ENCODE data around the gene MRPL58. TPM values are rescaled to one million over a fixed set of nuclear protein-coding genes. Genes with fewer than 3 reads are reported as not detected.
A peak's percentile ranks its signal among the peaks of the same experiment; 100 is the strongest.
"Not testable (repeated sequence)": the region's sequence is repeated elsewhere in the genome, so short reads cannot be mapped to it uniquely, and the experiment has no call there.

Gene MRPL58
- polyA plus RNA-seq, 4 donors = 22.4 to 73.0 (median 45.7) TPM

DNA sequence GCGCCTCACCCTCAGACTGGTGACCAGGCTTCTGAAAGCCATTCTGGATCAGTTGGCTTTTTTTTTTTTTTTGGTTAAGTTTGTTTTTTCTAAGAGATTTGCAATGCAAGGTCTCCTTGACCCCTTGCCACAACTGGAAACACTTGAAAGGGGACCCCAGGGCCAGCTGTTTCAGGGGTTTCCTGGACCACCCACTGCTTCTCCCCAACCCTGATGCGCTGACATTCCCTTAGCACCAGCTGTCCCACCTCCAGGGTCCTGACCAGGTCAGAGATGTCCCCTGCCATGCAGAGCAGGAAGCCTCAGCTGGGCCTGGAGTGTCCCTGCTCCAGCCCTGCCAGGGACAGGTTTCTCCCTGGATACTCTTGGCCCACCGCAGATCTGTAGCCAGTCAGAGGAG is 8.1 kb upstream of the MRPL58 start:
- 92 to 100% (median 94%) methylated on average over 3 of the region's 3 CpGs for WGBS, 3 donors
- H3K27me3 ChIP-seq (ENCODE audit: control insufficient read depth in 3 of 3, insufficient read depth in 3 of 3, low read length in 3 of 3) = no peaks in the 10 kb centered on the region
- no peak overlapping the region for H3K27ac ChIP-seq (ENCODE audit: low read depth in 1 of 3, low read length in 2 of 3)
- H3K9me3 ChIP-seq (ENCODE audit: control insufficient read depth in 2 of 2, insufficient read depth in 1 of 2, low read depth in 1 of 2, low read length in 1 of 2) = no peaks in the 10 kb centered on the region
- DNase-seq = no peak
- no peak for FAIRE-seq
- peaks cover 0 to 55% (median 13%) of the 10 kb centered on the region in 3 donors for H3K36me3 ChIP-seq (ENCODE audit: control insufficient read depth in 3 of 3, insufficient read depth in 2 of 3, low read depth in 1 of 3, low read length in 3 of 3)
- no peaks in the 10 kb centered on the region for H3K4me1 ChIP-seq (ENCODE audit: control insufficient read depth in 3 of 3, insufficient read depth in 2 of 3, low read depth in 1 of 3, low read length in 2 of 3)
- H3K4me3 ChIP-seq (ENCODE audit: low read depth in 1 of 3, low read length in 3 of 3) = no peak overlapping the region

DNA sequence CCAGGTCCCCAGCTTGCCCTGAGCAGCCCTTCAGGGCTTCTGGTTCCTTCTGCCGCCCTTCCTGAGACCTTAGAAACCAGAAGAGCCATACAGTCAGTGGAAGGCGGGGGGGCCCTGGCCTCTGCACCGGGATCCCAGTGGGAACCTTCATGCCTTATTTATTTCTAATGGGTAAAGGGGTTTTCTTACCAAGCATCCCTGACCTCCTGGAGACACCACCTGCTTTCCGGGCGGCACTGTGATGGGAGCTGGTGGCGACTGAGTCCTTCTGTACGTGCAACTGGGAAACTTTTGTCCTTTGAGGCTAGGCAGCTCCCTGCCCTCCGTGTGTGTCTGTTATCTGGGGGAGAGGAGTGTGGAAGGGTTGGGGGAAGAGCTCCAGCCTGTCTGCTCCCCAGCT is 7.2 kb upstream of the MRPL58 start:
- no peak for FAIRE-seq
- no peaks in the 10 kb centered on the region for H3K27me3 ChIP-seq (ENCODE audit: control insufficient read depth in 3 of 3, insufficient read depth in 3 of 3, low read length in 3 of 3)
- no peak for DNase-seq
- no peak overlapping the region for H3K4me3 ChIP-seq (ENCODE audit: low read depth in 1 of 3, low read length in 3 of 3)
- no peaks in the 10 kb centered on the region for H3K9me3 ChIP-seq (ENCODE audit: control insufficient read depth in 2 of 2, insufficient read depth in 1 of 2, low read depth in 1 of 2, low read length in 1 of 2)
- no peaks in the 10 kb centered on the region for H3K4me1 ChIP-seq (ENCODE audit: control insufficient read depth in 3 of 3, insufficient read depth in 2 of 3, low read depth in 1 of 3, low read length in 2 of 3)
- 87 to 93% (median 90%) methylated on average over 7 to 8 of the region's 8 CpGs for WGBS, 3 donors
- no peak overlapping the region for H3K27ac ChIP-seq (ENCODE audit: low read depth in 1 of 3, low read length in 2 of 3)
- peaks cover 0 to 49% (median 13%) of the 10 kb centered on the region in 3 donors for H3K36me3 ChIP-seq (ENCODE audit: control insufficient read depth in 3 of 3, insufficient read depth in 2 of 3, low read depth in 1 of 3, low read length in 3 of 3)

DNA sequence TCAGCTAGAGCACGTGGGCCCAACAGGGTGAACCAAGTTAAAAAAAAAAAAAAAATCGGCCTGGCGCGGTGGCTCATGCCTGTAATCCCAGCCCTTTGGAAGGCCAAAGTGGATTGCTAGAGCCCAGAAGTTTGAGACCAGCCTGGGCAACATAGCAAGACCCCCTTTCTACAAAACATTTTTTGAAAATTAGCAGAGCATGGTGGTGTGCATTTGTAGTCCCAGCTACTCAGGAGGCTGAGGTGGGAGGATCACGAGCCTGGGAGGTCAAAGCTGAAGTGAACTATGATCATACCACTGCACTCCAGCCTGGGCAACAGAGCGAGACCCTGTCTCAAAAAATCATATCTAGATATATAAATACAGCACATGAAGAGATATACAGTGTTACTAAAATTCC is 6.4 kb upstream of the MRPL58 start:
- WGBS, 3 donors = 89 to 93% (median 92%) methylated on average over 6 of the region's 6 CpGs
- not testable (repeated sequence) for FAIRE-seq; DNase-seq; H3K9me3 ChIP-seq (ENCODE audit: control insufficient read depth in 2 of 2, insufficient read depth in 1 of 2, low read depth in 1 of 2, low read length in 1 of 2); H3K27me3 ChIP-seq (ENCODE audit: control insufficient read depth in 3 of 3, insufficient read depth in 3 of 3, low read length in 3 of 3); H3K27ac ChIP-seq (ENCODE audit: low read depth in 1 of 3, low read length in 2 of 3); H3K4me3 ChIP-seq (ENCODE audit: low read depth in 1 of 3, low read length in 3 of 3); H3K4me1 ChIP-seq (ENCODE audit: control insufficient read depth in 3 of 3, insufficient read depth in 2 of 3, low read depth in 1 of 3, low read length in 2 of 3)
- H3K36me3 ChIP-seq (ENCODE audit: control insufficient read depth in 3 of 3, insufficient read depth in 2 of 3, low read depth in 1 of 3, low read length in 3 of 3) = peaks cover 0 to 43% (median 13%) of the 10 kb centered on the region in 3 donors

DNA sequence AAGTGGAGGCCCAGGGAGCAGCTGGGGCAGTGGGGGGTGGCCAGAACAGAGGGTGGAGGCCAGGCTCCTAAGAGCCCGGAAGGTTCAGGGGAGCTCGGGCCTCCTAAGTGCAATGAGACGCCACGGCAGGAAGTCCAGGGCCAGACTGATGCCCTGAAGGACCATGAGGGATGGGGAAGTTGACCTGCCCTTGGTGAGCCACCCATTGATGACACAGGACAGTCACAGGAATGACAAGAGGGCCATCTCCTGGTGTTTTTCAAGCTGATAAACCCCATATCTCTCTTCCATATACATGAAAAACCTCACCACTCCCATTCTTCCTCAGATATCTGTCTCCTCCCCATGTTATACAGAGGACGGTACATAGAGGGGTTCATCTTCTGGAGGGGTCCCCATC is 5.8 kb upstream of the MRPL58 start:
- Histone ChIP-seq H3K27me3 (ENCODE audit: control insufficient read depth in 3 of 3, insufficient read depth in 3 of 3, low read length in 3 of 3) (no peaks in the 10 kb centered on the region), H3K4me1 (ENCODE audit: control insufficient read depth in 3 of 3, insufficient read depth in 2 of 3, low read depth in 1 of 3, low read length in 2 of 3) (peaks cover 0 to under 1% (median 0%) of the 10 kb centered on the region in 3 donors), H3K9me3 (ENCODE audit: control insufficient read depth in 2 of 2, insufficient read depth in 1 of 2, low read depth in 1 of 2, low read length in 1 of 2) (no peaks in the 10 kb centered on the region), H3K36me3 (ENCODE audit: control insufficient read depth in 3 of 3, insufficient read depth in 2 of 3, low read depth in 1 of 3, low read length in 3 of 3) (peaks cover 0 to 38% (median 13%) of the 10 kb centered on the region in 3 donors), H3K4me3 (ENCODE audit: low read depth in 1 of 3, low read length in 3 of 3) (no peak overlapping the region), H3K27ac (ENCODE audit: low read depth in 1 of 3, low read length in 2 of 3) (no peak overlapping the region)
- WGBS, 3 donors = 78 to 84% (median 80%) methylated on average over 5 of the region's 5 CpGs
- FAIRE-seq (no peak), DNase-seq (no peak)

DNA sequence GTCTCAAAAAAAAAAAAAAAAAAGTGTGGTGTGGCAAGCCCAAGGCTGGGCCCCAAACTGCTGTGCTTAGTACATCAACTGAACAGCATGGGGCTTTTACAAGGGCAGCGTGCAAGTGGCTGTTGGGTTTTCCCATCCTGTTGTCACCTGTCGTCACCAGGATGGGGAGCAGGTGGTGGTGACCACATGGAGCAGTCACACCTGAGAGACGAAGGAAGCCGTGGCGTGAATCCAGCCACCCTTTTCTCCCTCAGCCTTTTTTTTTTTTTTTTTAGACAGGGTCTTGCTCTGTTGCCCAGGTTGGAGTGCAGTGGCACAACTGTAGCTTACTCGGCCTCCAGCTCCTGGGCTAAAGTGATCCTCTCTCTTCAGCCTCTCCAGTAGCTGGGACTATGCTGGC is 4.1 kb upstream of the MRPL58 start:
- 78 to 93% (median 86%) methylated on average over 6 of the region's 6 CpGs for WGBS, 3 donors
- no peak for FAIRE-seq

DNA sequence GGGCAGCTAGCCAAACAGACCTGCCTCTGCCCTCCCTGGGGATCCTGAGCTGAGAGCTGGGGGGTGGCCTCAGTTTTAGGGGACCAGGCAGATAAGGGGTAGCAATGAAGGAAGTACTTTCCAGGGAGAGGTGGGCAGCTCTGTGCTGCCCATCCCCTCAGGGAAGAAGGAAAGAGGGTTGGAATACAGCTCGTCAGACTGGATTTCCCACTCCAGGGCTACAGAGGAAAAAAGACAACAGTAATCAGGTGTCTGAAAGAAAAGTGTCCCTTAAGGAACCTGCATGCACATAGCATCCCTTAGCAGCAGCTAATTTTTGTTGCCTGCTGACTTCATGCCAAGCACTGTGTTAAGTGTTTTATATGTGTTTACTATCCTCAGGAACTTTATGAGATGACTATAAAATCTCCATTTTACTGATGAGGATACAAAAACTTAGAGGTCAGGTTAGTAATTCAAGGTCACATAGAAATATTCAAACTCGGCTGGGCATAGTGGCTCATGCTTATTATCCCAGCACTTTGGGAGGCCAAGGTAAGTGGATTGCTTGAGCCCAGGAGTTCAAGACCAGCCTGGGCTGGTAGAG is 3.2 kb upstream of the MRPL58 start:
- Histone ChIP-seq H3K9me3 (ENCODE audit: control insufficient read depth in 2 of 2, insufficient read depth in 1 of 2, low read depth in 1 of 2, low read length in 1 of 2) (no peaks in the 10 kb centered on the region), H3K27me3 (ENCODE audit: control insufficient read depth in 3 of 3, insufficient read depth in 3 of 3, low read length in 3 of 3) (no peaks in the 10 kb centered on the region), H3K4me3 (ENCODE audit: low read depth in 1 of 3, low read length in 3 of 3) (no peak overlapping the region), H3K4me1 (ENCODE audit: control insufficient read depth in 3 of 3, insufficient read depth in 2 of 3, low read depth in 1 of 3, low read length in 2 of 3) (peaks cover 3 to 15% (median 5%) of the 10 kb centered on the region in 3 donors), H3K27ac (ENCODE audit: low read depth in 1 of 3, low read length in 2 of 3) (no peak overlapping the region), H3K36me3 (ENCODE audit: control insufficient read depth in 3 of 3, insufficient read depth in 2 of 3, low read depth in 1 of 3, low read length in 3 of 3) (peaks cover 0 to 14% (median 4%) of the 10 kb centered on the region in 3 donors)
- FAIRE-seq (no peak), DNase-seq (no peak)
- 38 to 63% (median 42%) methylated on average over 2 of the region's 2 CpGs for WGBS, 3 donors

More for the DNA sequence above, 4.1 kb upstream of the MRPL58 start:
- Histone ChIP-seq H3K4me3 (ENCODE audit: low read depth in 1 of 3, low read length in 3 of 3) (no peak overlapping the region), H3K27me3 (ENCODE audit: control insufficient read depth in 3 of 3, insufficient read depth in 3 of 3, low read length in 3 of 3) (no peaks in the 10 kb centered on the region), H3K27ac (ENCODE audit: low read depth in 1 of 3, low read length in 2 of 3) (no peak overlapping the region), H3K4me1 (ENCODE audit: control insufficient read depth in 3 of 3, insufficient read depth in 2 of 3, low read depth in 1 of 3, low read length in 2 of 3) (peaks cover 0 to 9% (median 1%) of the 10 kb centered on the region in 3 donors), H3K9me3 (ENCODE audit: control insufficient read depth in 2 of 2, insufficient read depth in 1 of 2, low read depth in 1 of 2, low read length in 1 of 2) (no peaks in the 10 kb centered on the region), H3K36me3 (ENCODE audit: control insufficient read depth in 3 of 3, insufficient read depth in 2 of 3, low read depth in 1 of 3, low read length in 3 of 3) (peaks cover 0 to 23% (median 4%) of the 10 kb centered on the region in 3 donors)
- no peak for DNase-seq

DNA sequence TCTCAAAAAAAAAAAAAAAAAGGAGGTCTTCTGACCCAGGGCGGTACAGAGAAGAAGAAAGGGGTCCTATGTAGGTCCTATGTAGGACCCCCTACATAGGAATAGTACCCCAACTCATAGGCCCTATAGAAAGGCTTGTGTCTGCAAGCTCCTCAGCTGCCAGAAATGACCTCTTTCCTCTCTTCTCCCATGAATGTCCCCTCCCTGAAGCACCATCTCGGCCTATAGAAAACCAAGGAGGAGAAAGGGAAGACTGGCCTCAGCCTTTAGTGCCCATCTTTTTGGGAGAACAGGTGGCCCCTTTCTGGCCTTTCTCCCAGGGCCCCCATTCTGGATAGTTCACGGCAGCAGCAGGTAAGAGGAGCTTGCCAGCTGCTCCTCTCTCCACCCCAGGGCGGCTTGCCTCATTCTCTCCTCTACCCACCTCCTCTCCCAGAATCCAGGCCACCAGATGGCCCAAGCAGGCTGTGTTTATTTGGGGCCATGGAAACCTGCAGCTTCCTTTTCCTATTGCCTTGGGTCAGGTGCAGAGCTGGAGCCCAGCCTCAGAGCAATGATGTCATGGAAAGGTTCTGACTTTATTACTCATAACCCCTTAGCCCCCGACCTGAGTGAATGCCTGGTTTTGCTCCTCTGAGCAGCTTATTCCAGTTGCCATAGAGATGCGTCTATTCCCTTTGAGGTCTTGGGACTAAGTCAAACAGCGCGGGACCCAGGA is 1.6 kb upstream of the MRPL58 start:
- Histone ChIP-seq H3K36me3 (ENCODE audit: control insufficient read depth in 3 of 3, insufficient read depth in 2 of 3, low read depth in 1 of 3, low read length in 3 of 3) (peaks cover 0 to 5% (median 0%) of the 10 kb centered on the region in 3 donors), H3K4me3 (ENCODE audit: low read depth in 1 of 3, low read length in 3 of 3) (no peak overlapping the region), H3K27ac (ENCODE audit: low read depth in 1 of 3, low read length in 2 of 3) (peak overlapping the region in 2 of 3 donors; percentile 55 to 93), H3K4me1 (ENCODE audit: control insufficient read depth in 3 of 3, insufficient read depth in 2 of 3, low read depth in 1 of 3, low read length in 2 of 3) (peaks cover 3 to 15% (median 5%) of the 10 kb centered on the region in 3 donors), H3K27me3 (ENCODE audit: control insufficient read depth in 3 of 3, insufficient read depth in 3 of 3, low read length in 3 of 3) (no peaks in the 10 kb centered on the region), H3K9me3 (ENCODE audit: control insufficient read depth in 2 of 2, insufficient read depth in 1 of 2, low read depth in 1 of 2, low read length in 1 of 2) (no peaks in the 10 kb centered on the region)
- FAIRE-seq (no peak), DNase-seq (peak; percentile 56 to 67)
- 60 to 67% (median 61%) methylated on average over 7 to 8 of the region's 8 CpGs for WGBS, 3 donors

DNA sequence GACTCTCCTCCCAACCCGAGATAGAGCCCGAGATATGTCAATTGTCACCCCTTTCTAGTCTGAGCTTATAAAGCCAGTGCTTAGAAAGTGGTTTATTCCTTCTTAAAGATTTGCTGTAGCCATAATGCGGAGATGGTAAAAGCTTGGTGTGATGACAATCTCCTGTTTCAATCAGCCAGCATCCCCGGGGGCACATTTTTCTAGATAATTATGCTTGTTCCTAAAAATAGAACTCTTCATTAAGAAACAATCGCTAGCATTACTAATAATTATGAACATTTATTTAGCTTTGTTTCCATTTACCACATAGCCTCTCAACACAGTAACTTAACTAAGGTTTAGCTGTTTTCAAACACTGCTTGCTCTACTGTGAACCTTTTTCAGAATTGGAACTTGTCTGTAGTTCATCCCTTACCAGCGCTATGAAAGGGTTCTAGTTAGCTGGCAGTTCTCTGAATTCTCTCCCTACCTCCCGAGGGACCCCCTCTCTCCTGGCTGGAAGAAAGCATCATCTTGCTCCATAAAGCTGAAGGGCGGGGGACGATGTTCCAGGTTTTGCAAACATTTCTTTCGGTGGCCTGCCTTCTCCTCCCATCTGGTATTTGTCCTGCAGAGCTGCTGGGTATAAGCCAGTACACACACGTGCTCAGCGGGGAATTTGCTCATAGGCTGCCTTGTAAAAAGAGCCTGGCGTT is 922 bp upstream of the MRPL58 start:
- Histone ChIP-seq H3K36me3 (ENCODE audit: control insufficient read depth in 3 of 3, insufficient read depth in 2 of 3, low read depth in 1 of 3, low read length in 3 of 3) (peaks cover 0 to 11% (median 0%) of the 10 kb centered on the region in 3 donors), H3K9me3 (ENCODE audit: control insufficient read depth in 2 of 2, insufficient read depth in 1 of 2, low read depth in 1 of 2, low read length in 1 of 2) (no peaks in the 10 kb centered on the region), H3K4me3 (ENCODE audit: low read depth in 1 of 3, low read length in 3 of 3) (peak overlapping the region in 1 of 3 donors; percentile 93), H3K27ac (ENCODE audit: low read depth in 1 of 3, low read length in 2 of 3) (peak overlapping the region in 2 of 3 donors; percentile 87 to 93), H3K4me1 (ENCODE audit: control insufficient read depth in 3 of 3, insufficient read depth in 2 of 3, low read depth in 1 of 3, low read length in 2 of 3) (peaks cover 3 to 15% (median 5%) of the 10 kb centered on the region in 3 donors), H3K27me3 (ENCODE audit: control insufficient read depth in 3 of 3, insufficient read depth in 3 of 3, low read length in 3 of 3) (no peaks in the 10 kb centered on the region)
- no peak for FAIRE-seq
- peak in 1 of 2 donors; percentile 54 for DNase-seq
- 42 to 69% (median 57%) methylated on average over 13 of the region's 13 CpGs for WGBS, 3 donors
